ENCODE data around the gene MAVS.

MAVS gene

DNA sequence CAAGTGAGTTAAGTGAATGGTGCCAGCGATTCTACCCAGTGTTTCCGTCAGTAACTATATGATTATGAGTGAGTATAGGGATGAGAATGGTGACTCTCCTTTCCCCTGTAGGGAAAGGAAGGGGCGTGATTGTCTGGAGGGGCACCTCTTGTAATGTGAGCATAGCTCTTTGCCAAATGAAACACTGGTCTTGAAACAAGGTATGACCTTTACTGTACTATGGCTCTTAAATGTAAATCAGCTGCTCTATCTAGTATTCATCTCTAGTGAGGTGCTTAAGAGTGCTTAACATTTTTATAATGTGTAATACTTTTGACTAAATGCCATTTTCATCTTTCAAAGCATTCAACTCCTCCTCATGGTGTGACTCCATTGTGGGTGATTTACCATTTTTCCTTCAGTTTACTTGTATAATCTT lies 53.6 kb downstream of the MAVS start:
- Histone ChIP-seq H3K9me3 (replicated peaks; ENCODE audit: insufficient read depth, low read length) (no peaks in the 10 kb centered on the region), H3K27me3 (replicated peaks; ENCODE audit: insufficient read depth, low read length) (no peaks in the 10 kb centered on the region), H4K20me1 (ENCODE audit: insufficient read depth, low read length) (peaks cover 82% of the 10 kb centered on the region), H3K79me2 (ENCODE audit: low read length) (peaks cover 100% of the 10 kb centered on the region), H3F3A (ENCODE audit: insufficient read depth, low read length) (no peaks in the 10 kb centered on the region), H3K9me2 (replicated peaks; ENCODE audit: insufficient read depth, low read length) (no peaks in the 10 kb centered on the region), H3K9ac (ENCODE audit: low read length) (no peak overlapping the region), H3K4me3 (ENCODE audit: low read length) (no peak overlapping the region), H3K4me1 (ENCODE audit: low read length) (peaks cover 8% of the 10 kb centered on the region; the same call in 1 of the 2 replicates), H2AFZ (ENCODE audit: low read length) (no peak overlapping the region), H3K27ac (ENCODE audit: low read length) (no peak overlapping the region), H3K36me3 (replicated peaks; ENCODE audit: insufficient read depth, low read length) (no peaks in the 10 kb centered on the region; the same call in 1 of the 2 replicates), H3K4me2 (ENCODE audit: low read depth, low read length) (no peak overlapping the region)
- DNase-seq = no peak
- TF ChIP-seq EZH2phosphoT487 (IDR thresholded peaks at IDR 0.05; ENCODE audit: low read length) (no peak), CTCF (IDR thresholded peaks at IDR 0.05; ENCODE audit: low read length) (no peak), EZH2 (optimal IDR thresholded peaks at IDR 0.05; ENCODE audit: low read depth, low read length) (no peak)

DNA sequence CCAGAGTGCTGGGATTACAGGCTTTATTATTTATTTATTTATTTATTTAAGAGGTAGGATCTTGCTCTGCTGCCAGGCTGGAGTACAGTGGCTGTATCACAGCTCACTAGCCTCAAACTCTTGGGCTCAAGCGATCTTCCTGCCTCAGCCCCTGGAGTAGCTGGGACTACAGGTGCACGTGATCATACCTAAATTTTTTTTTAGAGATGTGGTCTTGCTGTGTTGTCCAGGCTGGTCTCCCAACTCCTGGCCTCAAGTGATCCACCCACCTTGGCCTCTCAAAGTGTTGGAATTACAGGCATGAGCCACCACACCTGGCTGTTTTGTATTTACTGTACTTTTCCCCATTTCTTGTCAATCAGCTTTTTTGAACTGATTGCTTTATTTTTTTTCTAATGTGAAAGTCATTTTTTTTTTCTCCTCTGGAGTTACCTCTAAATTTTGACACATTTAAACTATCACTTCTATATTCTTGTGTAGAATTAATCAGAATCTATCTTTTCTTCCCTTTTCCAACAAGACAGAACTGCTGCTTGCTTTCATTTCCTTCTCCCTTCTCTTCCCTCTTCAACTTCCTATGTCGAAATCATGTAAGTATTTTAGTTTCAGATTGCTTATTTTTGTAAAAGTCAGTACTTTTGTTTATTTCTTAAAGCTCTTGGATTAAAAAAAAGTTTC lies 54.5 kb downstream of the MAVS start:
- Histone ChIP-seq H4K20me1 (ENCODE audit: insufficient read depth, low read length) (peaks cover 82% of the 10 kb centered on the region), H3K9me3 (replicated peaks; ENCODE audit: insufficient read depth, low read length) (no peaks in the 10 kb centered on the region), H3K4me2 (ENCODE audit: low read depth, low read length) (no peak overlapping the region), H3F3A (ENCODE audit: insufficient read depth, low read length) (no peaks in the 10 kb centered on the region), H3K9ac (ENCODE audit: low read length) (no peak overlapping the region), H3K4me1 (ENCODE audit: low read length) (peaks cover 8% of the 10 kb centered on the region; the same call in 1 of the 2 replicates), H3K27ac (ENCODE audit: low read length) (no peak overlapping the region), H3K79me2 (ENCODE audit: low read length) (peaks cover 100% of the 10 kb centered on the region), H3K4me3 (ENCODE audit: low read length) (no peak overlapping the region), H3K36me3 (replicated peaks; ENCODE audit: insufficient read depth, low read length) (no peaks in the 10 kb centered on the region; the same call in 1 of the 2 replicates), H3K9me2 (replicated peaks; ENCODE audit: insufficient read depth, low read length) (no peaks in the 10 kb centered on the region), H2AFZ (ENCODE audit: low read length) (no peak overlapping the region), H3K27me3 (replicated peaks; ENCODE audit: insufficient read depth, low read length) (no peaks in the 10 kb centered on the region)
- TF ChIP-seq EZH2 (optimal IDR thresholded peaks at IDR 0.05; ENCODE audit: low read depth, low read length) = no peak
- no peak for TF ChIP-seq EZH2phosphoT487 (IDR thresholded peaks at IDR 0.05; ENCODE audit: low read length)
- TF ChIP-seq CTCF (IDR thresholded peaks at IDR 0.05; ENCODE audit: low read length) = no peak
- DNase-seq = no peak

DNA sequence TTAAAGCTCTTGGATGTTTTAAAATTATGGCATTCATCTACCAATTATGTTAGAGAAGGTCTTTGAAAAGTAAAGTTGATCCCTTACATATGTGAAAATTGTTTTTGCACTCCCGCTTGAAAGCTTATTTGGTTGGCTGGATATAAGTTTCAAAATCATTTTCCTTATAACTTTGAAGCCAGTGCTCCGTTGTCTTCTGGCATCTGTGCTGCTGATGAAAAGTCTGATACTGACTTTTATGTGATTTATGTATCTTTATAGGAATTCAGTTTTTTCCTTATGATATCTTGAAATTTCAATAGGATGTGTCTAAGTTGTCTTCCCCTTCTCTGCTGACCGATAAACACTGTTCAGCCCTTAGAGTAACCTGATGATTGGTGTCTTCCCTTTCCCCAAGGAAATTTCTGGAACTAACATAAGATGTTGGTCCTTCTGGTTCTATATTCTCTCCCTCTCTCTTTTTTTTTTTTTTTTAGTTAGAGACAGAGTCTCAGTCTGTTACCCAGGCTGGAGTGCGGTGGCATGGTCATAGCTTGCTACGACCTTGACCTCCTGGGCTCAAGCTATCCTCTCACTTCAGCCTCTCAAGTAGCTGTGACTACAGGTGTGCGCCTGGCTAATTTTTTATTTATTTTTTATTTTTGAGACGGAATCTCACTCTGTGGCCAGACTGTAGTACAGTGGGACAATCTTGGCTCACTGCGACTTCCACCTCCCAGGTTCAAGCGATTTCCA lies 55.2 kb downstream of the MAVS start:
- Histone ChIP-seq H3K27ac (ENCODE audit: low read length) (no peak overlapping the region), H3K79me2 (ENCODE audit: low read length) (peaks cover 100% of the 10 kb centered on the region), H3K27me3 (replicated peaks; ENCODE audit: insufficient read depth, low read length) (no peaks in the 10 kb centered on the region), H3K9me3 (replicated peaks; ENCODE audit: insufficient read depth, low read length) (no peaks in the 10 kb centered on the region), H3K4me3 (ENCODE audit: low read length) (no peak overlapping the region), H2AFZ (ENCODE audit: low read length) (no peak overlapping the region), H3K4me2 (ENCODE audit: low read depth, low read length) (no peak overlapping the region), H3K4me1 (ENCODE audit: low read length) (peaks cover 8% of the 10 kb centered on the region; the same call in 1 of the 2 replicates), H3K36me3 (replicated peaks; ENCODE audit: insufficient read depth, low read length) (no peaks in the 10 kb centered on the region; the same call in 1 of the 2 replicates), H3F3A (ENCODE audit: insufficient read depth, low read length) (no peaks in the 10 kb centered on the region), H3K9me2 (replicated peaks; ENCODE audit: insufficient read depth, low read length) (no peaks in the 10 kb centered on the region), H3K9ac (ENCODE audit: low read length) (no peak overlapping the region), H4K20me1 (ENCODE audit: insufficient read depth, low read length) (peaks cover 81% of the 10 kb centered on the region)
- TF ChIP-seq EZH2phosphoT487 (IDR thresholded peaks at IDR 0.05; ENCODE audit: low read length) (no peak), CTCF (IDR thresholded peaks at IDR 0.05; ENCODE audit: low read length) (no peak), EZH2 (optimal IDR thresholded peaks at IDR 0.05; ENCODE audit: low read depth, low read length) (no peak)
- DNase-seq = no peak
